Stimulated activated CD4-positive, alpha-beta T cell treated with anti-CD3 and anti-CD28 coated beads, Interleukin-4, amount 100 ng/mL, for 48 hours (primary cell): ENCODE results near the gene S100P.
A peak's percentile ranks its signal among the peaks of the same experiment; 100 is the strongest.

Source experiments
- DNase-seq, 2 donors: peaks; one replicate each; pipeline ENCODE4 v3.0.0-alpha.2; 2020; ENCODE audit warnings: low read depth in 2 of 2

S100P gene

DNA sequence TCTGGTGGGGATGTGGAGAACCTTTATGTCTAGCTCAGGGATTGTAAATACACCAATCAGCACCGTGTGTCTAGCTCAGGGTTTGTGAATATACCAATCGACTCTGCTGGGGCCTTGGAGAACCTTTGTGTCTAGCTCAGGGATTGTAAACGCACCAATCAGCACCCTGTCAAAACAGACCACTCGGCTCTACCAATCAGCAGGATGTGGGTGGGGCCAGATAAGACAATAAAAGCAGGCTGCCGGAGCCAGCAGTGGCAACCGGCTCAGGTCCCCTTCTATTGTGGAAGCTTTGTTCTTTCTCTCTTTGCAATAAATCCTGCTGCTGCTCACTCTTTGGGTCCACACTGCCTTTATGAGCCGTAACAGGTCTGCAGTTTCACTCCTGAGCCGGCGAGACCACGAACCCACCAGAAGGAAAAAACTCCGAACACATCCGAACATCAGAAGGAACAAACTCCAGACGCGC lies 20.5 kb upstream of the S100P start:
- peak in 1 of 2 donors; percentile 41 for DNase-seq

DNA sequence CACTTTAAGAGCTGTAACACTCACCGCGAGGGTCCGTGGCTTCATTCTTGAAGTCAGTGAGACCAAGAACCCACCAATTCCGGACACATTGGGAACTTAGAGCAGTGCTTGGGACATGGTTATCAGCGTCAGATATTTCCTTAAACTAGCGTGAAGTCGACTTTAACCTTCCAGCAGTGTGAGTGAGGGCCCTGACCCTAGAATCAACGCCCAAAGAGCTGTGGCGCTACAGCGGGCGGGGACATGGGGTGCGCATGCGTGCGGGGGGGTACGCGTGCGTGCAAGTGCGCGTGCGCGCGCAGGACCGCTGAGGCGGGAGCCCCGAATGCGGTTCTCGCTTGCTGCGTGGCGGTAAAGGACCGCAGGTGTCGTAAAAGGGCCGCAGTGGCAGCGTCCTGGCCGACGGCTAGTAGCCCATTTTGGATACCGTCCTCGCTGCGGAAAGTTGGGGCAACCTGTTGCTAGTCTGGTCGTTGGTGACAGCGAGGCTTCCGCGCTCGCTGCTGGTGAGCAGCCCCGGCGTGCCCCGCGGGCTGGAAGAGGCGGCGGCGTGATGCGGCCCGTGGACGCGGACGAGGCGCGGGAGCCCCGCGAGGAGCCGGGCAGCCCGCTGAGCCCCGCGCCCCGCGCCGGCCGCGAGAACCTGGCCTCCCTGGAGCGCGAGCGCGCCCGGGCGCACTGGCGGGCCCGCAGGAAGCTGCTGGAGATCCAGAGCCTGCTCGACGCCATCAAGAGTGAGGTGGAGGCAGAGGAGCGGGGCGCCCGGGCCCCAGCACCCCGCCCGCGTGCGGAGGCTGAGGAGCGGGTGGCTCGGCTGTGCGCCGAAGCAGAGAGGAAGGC lies 19.8 kb upstream of the S100P start:
- peak; percentile 89 to 91 for DNase-seq

DNA sequence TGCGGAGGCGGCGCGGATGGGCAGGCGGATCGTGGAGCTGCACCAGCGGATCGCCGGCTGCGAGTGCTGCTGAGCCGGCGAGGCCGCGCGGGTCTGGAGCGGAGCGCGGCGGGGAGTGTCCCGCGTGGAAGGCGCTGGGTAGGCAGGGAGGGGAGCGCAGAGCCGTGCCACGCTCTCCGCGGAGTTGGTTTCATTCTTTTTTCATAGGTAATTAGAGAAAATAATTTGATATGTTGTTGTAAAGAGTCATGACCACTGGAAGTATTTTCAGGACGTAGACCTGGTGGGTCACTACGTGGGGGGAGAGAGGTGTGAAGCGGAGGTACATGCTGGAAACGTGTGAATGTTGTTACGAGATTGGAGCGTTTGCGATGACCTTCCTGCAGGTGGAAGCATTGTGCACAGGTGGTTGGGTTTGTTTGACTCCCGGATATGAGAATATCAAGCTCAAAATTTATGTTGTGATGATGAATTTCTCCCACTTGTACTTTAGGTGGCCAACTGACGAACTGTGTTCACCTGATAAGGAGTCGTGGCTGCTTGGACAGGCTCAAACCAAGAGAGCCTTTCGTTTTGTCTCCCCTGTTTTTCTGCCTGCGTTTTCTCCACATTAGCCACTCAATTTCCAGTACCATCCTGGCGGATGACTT lies 19.1 kb upstream of the S100P start:
- DNase-seq: peak in 1 of 2 donors; percentile 40

DNA sequence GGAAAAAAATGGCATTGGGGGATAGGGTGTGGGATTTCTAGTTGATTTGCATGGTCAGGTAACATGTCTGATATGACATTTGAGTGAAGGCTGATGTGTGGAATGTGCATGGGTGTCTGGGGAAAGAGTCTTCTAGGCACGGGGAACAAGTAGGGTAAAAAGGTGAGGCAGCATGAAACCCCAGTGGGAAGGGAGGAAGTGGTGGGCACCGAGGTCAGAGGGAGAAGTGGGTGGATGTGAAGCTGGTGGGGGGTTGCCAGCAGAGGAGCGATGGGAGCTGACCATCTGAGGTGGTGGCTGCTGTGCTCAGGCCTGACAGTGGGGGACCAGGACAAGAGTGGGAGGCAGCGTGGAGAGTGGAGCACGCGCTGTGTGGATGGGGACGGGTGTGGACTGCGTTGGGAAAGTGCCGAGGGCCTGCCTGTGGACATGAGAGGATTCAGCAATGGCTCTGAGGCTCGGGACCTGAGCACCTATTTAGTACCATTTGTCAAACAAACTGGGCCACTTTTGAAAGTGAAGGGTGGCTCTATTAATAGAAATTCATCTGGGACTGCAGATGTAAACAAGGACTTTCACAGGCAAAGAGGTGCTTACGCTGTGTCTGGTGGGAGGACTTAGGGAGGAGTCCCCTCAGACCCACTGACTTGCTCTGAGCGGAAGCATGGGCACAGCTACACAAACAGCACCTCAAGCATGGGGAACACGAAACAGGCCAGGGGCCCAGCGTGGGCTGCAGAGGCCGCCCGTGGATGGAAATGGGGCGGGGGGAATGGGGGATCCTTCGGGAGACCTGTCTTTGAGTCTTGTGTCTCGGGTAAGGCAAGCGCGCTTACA lies 16.7 kb upstream of the S100P start:
- DNase-seq: no peak

DNA sequence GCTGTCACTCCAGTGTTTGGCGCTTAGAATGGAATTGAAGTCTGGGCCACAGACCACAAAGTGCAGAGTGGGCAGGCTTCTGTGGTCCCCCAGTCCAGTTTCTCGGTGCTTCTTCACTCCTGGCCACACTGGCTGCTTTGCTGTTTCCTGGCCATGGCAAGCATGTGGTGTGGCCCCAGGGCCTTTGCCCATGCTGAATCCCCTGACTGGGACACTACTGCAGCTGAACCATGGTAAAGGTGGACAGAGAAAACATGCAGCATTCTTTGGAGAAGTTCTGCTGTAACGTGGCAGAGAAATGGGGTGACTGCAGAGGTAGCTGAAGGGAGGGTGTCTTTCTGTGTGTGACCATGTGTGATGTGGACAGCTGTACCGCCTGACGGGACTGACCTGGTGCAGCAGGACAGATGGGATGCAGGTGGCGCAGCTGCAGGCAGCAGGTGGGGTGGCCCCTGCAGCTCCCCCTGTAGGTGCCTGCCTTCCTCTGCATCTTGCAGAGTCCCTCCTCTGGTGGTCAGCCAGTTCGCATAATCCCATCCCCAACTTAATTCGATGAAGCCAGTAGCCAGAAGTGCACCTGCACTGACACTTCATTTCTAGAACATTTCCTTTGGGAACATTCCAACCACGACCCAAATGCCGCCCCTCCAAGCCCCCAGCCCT lies 13.2 kb upstream of the S100P start:
- DNase-seq: no peak

DNA sequence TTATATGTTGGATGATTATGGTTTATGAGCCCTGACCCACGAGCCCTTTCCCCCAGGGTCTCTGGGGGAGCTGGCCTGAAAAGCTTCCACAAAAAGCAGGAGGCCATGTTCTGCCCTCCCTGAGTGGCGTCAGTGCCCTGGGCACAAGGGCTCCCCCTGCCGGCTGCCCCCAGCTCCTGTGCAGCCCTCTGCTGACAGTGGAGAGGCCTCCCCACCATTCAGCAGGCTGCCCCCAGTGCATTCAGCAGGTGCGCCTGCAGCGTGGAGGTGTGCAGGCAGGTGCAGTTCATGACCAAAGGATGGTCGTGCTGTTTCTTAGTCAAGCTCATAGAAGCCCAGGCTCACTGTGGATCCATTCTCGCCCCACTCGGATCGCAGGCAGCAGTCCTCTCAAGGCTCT lies 12.5 kb upstream of the S100P start:
- DNase-seq: no peak

DNA sequence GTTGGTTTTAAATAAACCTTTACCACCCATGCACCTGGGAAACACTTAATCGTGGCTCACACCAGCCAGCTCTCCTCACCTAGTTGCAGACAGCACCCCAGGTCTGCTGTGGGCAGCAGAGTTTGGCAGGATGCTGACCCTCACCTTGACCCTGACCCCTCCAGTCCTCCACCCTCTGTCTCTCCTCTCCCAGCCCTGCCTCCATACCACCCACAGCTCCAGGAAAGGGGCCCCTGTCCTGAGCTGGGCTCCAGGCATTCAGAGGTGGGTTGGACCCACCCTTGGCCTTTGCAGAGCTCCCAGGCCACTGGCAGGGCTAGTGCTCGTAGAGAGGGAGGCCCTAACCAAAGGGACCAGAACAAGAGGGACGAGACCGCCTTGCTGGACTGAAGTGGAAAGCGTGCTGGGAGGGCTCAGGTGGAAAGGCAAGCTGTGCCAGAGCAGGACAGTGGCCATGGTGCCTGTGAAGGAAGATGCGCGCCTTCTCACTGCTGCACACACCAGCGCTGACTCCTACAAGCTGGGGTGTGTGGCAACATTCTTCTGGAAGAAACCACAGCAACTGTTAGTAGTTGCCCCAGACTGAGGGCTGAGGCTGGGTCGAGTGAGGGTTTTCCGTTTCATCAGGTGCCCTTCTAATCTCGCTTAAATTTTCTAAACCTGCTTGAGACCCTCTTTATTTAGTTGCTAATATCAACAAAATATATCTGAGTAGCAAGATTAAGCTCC lies 10.7 kb upstream of the S100P start:
- no peak for DNase-seq

DNA sequence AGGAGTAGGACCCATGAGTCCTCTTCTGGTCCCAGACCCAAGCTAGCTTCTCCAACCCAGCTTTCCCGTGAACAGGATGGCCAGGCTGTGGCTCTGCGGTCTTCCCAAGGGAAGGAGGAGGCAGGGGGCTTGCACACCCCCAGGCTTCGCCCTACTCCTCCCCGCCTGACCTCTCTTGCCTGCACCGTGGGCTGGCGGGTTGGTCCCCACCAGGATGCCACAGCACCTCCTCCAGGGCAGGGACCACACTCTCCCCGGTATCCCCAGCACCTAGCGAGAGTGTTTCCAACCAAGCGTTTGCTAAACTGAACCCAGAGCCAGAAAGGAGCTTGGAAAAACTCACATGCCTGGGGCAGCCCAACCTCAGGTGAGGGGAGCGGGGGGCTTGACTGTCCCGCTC lies 9.0 kb upstream of the S100P start:
- DNase-seq: no peak

DNA sequence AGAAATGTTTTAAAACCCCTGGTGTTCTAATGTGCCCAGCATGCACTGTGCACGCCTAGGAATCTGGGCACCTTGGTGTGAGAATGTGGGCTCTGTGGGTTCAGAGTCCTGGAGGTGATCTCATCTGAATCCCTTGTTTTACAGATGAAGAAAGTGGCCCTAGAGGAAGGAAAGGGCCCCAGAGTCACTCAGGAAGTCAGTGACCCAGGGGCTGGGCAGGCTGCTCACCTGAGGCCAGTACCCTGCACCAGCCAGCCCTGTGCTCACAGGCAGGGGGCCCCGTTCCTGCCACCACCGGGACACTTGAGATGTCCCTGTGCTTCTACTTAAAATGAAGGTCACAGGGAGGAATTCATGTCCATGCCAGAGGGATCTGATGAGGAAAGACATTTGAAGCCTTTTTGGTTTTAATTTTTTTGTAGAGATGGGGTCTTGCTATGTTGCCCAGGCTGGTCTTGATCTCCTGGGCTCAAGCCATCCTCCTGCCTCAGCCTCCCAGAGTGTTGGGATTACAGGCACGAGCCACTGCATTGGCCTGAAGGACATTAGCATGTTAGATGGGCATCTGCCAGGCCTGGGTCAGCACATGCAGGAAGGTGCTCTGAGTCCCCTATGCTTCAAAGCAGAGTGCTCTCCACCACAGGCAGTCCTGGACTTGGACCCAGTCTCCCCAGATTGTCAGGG lies 7.4 kb upstream of the S100P start:
- no peak for DNase-seq

DNA sequence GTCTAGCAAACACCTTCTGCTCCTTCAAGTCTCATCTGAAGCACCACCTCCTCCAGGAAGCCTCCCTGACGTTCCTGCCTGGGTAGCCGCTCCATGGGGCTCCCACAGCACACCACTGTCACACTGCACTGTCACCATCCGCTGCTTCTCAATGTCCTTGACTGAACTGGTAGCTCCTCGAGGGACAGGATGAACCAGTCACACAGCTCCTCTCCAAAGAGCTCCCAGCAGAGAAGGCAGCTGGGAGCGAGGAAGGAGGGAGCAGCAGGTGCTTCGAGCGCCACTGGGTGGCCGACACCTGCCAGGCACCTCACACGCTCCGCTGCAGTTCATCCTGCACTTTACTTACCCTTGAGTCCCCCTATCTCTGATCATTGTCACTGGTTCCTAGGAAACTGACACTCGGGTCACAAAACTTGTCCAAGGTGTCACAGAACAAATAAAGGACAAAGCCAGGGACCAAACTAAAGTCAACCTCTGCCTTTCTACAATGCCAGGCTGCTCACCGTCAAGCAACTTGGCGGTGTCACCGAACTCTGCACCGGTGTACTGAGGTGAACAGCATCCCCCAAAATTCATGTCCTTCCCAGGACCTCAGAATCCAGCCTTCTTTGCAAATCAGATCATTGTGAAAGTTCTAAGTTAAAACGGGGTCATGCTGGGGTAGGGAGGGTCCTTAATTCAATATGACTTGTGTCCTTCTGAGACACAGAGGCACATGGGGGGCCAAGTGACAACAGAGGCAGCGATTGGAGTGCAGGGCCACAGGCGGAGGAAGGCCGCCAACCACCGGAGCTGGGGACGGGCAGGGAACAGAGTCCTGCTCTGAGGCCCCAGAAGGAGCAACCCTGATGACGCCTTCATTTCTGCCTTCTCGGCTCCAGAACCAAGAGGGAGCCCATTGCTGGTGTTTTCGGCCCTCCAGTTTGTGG lies 5.5 kb upstream of the S100P start:
- DNase-seq: no peak

DNA sequence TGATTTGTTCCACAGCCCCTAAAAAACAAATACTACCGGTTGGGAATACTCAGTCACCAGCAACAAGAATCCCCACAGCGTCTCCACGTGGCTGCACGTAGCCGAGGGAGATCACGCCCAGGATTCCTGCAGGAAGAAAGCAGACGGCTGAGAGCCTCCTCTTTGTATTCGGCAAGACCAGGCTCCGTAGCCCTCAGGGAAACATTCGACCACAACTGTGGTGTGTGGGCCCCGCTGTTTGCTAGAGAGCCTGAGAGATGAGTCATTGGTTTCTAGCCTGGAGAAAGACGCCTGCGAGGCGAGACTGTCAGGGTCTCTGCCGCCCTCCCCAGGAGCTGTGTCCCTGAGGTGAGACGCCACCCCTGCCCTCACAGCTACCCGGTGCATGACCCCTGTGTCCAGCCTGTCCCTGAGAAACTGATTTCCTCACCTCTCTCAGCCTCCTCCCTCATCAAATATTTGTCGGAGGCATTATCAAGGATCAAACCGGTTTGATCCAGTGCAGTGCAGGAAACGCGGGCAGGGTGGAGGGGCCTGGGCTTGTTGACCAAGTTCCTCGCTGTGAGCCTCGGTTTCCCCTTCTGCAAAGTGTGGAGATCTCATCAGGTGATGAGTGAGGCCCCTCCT lies 4.7 kb upstream of the S100P start:
- DNase-seq: peak; percentile 59 to 67

DNA sequence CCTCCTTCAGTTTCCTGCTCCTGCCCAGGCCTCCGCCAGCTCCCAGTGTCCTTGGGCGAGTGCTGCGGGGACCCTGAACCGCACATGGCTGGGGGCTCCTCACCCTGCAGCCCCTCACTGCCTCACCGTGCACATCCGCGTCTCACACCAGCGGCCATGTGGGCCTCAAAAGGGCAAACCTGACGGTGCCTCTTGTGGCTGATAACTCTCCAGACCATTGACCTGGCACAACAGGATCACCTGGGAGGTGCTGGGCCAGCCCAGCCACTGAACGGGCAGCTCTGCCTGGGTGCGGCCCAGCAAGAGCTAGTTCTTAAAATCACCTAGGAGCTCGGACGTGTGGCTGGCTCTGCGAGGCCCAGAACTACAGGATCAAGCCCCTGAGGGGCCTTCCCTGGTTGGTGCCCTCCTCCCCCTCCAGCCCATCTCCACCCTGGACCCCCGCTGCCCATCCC lies 4.1 kb upstream of the S100P start:
- DNase-seq: no peak

DNA sequence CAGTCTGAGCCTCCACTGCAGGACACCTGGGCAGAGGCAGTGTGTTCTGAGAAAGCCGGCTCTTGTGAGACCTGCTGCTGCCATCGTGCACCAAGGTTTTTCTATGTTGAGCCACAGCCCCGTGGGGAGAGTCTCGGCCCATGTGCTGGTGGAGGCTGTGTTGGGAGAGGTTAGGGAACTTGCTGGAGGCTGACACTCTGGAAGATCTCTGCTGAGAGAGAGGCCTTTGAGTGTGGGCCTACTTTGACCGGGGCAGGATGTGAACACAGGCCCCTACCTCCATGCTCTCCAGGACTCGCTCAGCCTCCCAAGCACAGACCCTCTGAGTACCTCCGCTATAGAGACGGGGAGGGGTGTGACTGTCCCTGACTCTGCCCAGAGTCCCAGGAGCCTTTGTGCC lies 1.3 kb upstream of the S100P start:
- no peak for DNase-seq

DNA sequence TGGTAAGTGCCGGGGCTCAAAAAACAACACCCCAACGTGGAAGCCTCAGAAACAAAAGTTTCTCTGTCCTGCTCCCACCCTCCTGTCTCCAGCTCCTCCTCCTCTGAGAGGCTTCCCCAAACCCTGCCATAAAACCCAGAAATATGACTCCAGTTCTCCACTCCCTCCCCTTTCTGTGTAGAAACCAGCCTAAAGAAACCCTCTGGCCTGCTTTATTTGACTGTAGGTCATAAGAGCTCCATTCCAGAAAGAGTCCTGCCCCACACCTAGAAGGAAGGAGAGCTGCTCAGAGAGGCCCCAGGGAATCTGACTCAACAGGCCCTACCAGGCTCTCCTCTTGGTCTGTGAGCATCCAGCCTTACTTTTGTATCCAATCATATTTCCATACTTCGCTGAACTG lies 872 bp upstream of the S100P start:
- DNase-seq: no peak

DNA sequence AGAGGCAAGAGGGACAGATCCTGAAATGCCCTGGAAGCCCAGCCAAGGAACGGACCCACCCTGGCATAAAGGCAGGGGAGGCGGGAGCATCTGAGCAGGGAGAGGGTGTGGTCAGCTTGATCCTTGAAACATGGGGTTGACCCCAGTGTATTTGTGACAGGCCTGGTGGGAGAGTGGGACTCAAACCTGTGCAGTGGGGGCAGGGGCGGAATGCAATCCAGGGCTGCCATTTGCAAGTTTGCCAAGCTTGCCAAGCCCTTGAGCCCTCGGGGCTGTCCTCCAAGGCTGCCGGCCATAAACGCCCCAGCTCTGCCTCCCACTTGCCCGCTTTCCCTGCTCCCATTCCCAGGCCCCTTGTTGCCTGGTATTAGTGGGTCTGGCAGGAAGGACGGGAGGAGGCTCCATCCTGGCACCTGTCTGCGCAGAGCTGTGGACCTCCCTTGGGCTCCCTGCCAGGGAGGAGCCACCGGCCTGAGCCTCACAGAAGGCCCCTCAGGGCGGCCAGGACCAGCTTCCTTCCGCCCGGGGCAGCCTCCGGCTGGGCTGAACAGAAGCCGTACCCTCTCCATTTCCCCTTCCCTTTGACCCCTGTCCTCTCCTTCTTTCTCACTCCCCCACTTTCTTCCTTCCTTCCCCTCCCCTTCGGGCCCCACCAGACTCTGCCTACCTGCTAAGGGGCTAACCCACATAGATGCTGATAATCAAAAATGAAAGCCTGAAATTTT lies 661 bp downstream of the S100P start:
- DNase-seq: no peak

DNA sequence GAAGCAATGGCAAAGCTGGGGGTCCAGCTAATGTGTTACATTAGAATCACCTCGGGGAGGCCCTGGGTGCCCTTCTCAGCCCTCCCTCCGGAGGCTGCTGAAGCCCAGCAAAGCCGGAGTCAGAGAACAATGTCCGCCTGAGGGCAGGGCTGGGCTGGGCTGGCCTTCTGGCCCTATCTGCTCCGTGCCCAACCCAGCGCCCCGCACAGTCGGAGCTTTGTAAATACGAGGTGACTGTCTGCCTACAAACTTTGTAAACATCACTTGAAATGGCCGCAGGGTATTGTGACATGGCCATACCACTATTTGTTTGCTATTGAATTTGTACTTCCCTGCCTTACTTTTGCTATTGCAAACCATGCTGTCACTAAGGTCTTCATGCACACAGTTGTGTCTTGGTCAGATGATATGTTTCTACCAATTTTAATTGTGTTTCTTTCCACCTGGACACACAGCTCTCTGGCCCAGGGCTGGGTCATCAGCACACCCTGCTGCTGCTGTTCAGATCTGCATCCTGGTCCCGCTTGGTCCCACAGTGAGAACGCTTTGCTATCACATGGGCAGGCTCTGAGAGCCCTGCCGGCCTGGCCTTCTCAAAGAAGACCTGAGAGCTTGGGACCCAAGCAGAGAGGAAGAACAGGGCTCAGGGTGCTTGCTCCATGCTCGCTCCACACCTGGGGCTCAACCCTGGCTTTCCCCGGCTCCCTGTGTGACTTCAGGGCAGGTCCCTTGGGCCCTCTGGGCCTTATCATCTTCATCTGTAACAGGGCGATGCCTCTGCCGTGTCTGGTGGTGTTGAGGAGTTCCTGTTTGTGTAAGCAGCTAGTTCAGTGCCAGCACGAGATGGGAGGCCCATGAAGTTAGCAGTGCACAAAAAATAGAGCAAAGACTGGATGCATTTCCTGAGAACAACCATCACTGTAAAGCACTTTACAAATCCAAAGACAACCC lies 2.3 kb downstream of the S100P start:
- DNase-seq: peak in 1 of 2 donors; percentile 27

DNA sequence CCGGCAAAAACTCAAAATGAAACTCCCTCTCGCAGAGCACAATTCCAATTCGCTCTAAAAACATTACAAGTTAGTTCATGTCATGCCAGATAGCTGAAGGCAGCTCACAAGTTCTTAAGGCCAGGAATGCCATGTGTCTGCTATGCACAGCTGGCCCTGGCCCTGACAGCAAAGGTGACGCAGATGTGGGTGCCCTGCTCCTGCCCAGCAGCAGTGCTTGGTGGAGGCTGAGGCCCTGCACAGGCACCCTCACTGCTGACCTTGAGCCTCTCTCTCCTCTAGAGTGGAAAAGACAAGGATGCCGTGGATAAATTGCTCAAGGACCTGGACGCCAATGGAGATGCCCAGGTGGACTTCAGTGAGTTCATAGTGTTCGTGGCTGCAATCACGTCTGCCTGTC lies 2.9 kb downstream of the S100P start:
- no peak for DNase-seq
